Liver (tissue), 3 donors: ENCODE results near the gene SNAPC3.

ENCODE experiments used
- CTCF ChIP-seq: fragments of 150-350 bp; IDR thresholded peaks from 2 replicates; pipeline ENCODE4 v1.5.1; 2017; ENCODE audit warnings: improper control_type of control experiment, low read depth, low read length; ENCODE audit not compliant: missing input control
- EGR1 ChIP-seq, 2 donors: IDR thresholded peaks; 2 replicates each; pipeline ENCODE4 v1.6.1; 2016 to 2018; ENCODE audit warnings: antibody characterized with exemption in 2 of 2, low read depth in 2 of 2
- FOXA1 ChIP-seq: IDR thresholded peaks from 2 replicates; pipeline ENCODE4 v1.6.1; 2016; ENCODE audit warnings: antibody characterized with exemption
- GABPA ChIP-seq, 2 donors: IDR thresholded peaks in 1 of 2; conservative IDR thresholded peaks in 1 of 2; 2 replicates each; pipeline ENCODE4 v1.6.1; 2016; ENCODE audit warnings: antibody characterized with exemption in 2 of 2, mild to moderate bottlenecking in 1 of 2, moderate library complexity in 1 of 2
- JUND ChIP-seq, 2 donors: IDR thresholded peaks; 2 replicates each; pipeline ENCODE4 v1.6.1; 2016; ENCODE audit warnings: antibody characterized with exemption in 2 of 2
- MAX ChIP-seq: IDR thresholded peaks from 2 replicates; pipeline ENCODE4 v1.6.1; 2016; ENCODE audit warnings: antibody characterized with exemption
- NR2F2 ChIP-seq: IDR thresholded peaks from 2 replicates; pipeline ENCODE4 v1.6.1; 2016; ENCODE audit warnings: antibody characterized with exemption
- RAD21 ChIP-seq, 2 donors: IDR thresholded peaks; 2 replicates each; pipeline ENCODE4 v1.6.1; 2016; ENCODE audit warnings: antibody characterized with exemption in 2 of 2, mild to moderate bottlenecking in 2 of 2
- REST ChIP-seq: IDR thresholded peaks from 2 replicates; pipeline ENCODE4 v1.6.1; 2016; ENCODE audit warnings: antibody characterized with exemption, mild to moderate bottlenecking
- RXRA ChIP-seq, 2 donors: IDR thresholded peaks; 2 replicates each; pipeline ENCODE4 v1.6.1; 2017 to 2018; ENCODE audit warnings: antibody characterized with exemption in 2 of 2, mild to moderate bottlenecking in 1 of 2
- TAF1 ChIP-seq: conservative IDR thresholded peaks from 2 replicates; pipeline ENCODE4 v1.6.1; 2016; ENCODE audit warnings: antibody characterized with exemption, mild to moderate bottlenecking
- YY1 ChIP-seq: IDR thresholded peaks from 2 replicates; pipeline ENCODE4 v1.6.1; 2016; ENCODE audit warnings: antibody characterized with exemption, mild to moderate bottlenecking
- ZBTB33 ChIP-seq: IDR thresholded peaks from 2 replicates; pipeline ENCODE4 v1.6.1; 2016; ENCODE audit warnings: antibody characterized with exemption
- donor health status: healthy.
- donor health status: healthy.

GRCh38 chr9:15482146-15482545, 59.5 kb downstream of the SNAPC3 start:
- no peak for TF ChIP-seq CTCF
- TF ChIP-seq REST, result no peak
- TF ChIP-seq EGR1 (IDR thresholded peaks at IDR 0.05; ENCODE audit: low read depth in 2 of 2), result no peak
- TF ChIP-seq TAF1, result no peak
- no peak for TF ChIP-seq RXRA (IDR thresholded peaks at IDR 0.05)
- TF ChIP-seq MAX, result no peak
- no peak for TF ChIP-seq GABPA (IDR thresholded peaks at IDR 0.05 in 1 of 2, conservative IDR thresholded peaks at IDR 0.05 in 1 of 2)
- no peak for TF ChIP-seq JUND (IDR thresholded peaks at IDR 0.05)
- no peak for TF ChIP-seq FOXA1
- no peak for TF ChIP-seq YY1
- TF ChIP-seq RAD21 (IDR thresholded peaks at IDR 0.05), result no peak
- no peak for TF ChIP-seq ZBTB33
- no peak for TF ChIP-seq NR2F2
